Middle frontal gyrus (tissue), 1 donor: ENCODE data around the gene SYT8.
"Not testable (repeated sequence)": the region's sequence is repeated elsewhere in the genome, so short reads cannot be mapped to it uniquely, and the experiment has no call there.

Experiments
- DNase-seq: peaks from one replicate; pipeline ENCODE4 v3.0.0-alpha.2; 2015; ENCODE audit warnings: low spot score; ENCODE audit errors: extremely low spot score

Gene SYT8

GRCh38 chr11:1883346-1884302 lies 48.8 kb downstream of the SYT8 start:
- DNase-seq = no peak

- DNase-seq = no peak
These were observed 49.5 kb downstream of the SYT8 start for GRCh38 chr11:1884303-1884700.

GRCh38 chr11:1886551-1886950 lies 51.8 kb downstream of the SYT8 start:
- not testable (repeated sequence) for DNase-seq
